OCI-LY3 (cell line): ENCODE data around the gene NFIA.

ENCODE experiments used
- H2AFZ ChIP-seq: fragments of 200-600, 300-600 bp; shearing (Covaris generic); 2 replicates; pipeline ENCODE4 v1.6.0; 2014; ENCODE audit warnings: antibody characterized with exemption, low read depth, low read length
- H3K27ac ChIP-seq: fragments of 200-600, 300-600 bp; sonication (generic); 2 replicates; pipeline ENCODE4 v1.5.1; 2014; ENCODE audit warnings: mild to moderate bottlenecking, low read length, moderate library complexity, mixed read lengths
- H3K27me3 ChIP-seq: fragments of 200-600, 300-600 bp; sonication (generic); 2 replicates; pipeline ENCODE4 v1.6.1; 2014; ENCODE audit warnings: low read depth, low read length, mixed read lengths
- H3K36me3 ChIP-seq: fragments of 200-600, 300-600 bp; sonication (generic); replicated peaks from 2 replicates; pipeline ENCODE3; 2014; ENCODE audit warnings: low read depth, low read length, mixed read lengths
- H3K4me1 ChIP-seq: fragments of 300-600, 200-600 bp; sonication (generic); 2 replicates; pipeline ENCODE4 v1.6.1; 2014; ENCODE audit warnings: low read length, mixed read lengths
- H3K4me2 ChIP-seq: fragments of 200-600, 300-600 bp; sonication (generic); 2 replicates; pipeline ENCODE4 v1.6.1; 2014; ENCODE audit warnings: low read length, mixed read lengths
- H3K4me3 ChIP-seq: fragments of 300-600, 200-600 bp; sonication (generic); 2 replicates; pipeline ENCODE4 v1.5.1; 2014; ENCODE audit warnings: antibody characterized with exemption, mild to moderate bottlenecking, low read length, moderate library complexity
- H3K79me2 ChIP-seq: fragments of 300-600, 200-600 bp; shearing (Covaris generic); 2 replicates; pipeline ENCODE4 v1.6.1; 2014; ENCODE audit warnings: mild to moderate bottlenecking, low read length, mixed read lengths
- H3K9ac ChIP-seq: fragments of 300-600, 200-600 bp; shearing (Covaris generic); 2 replicates; pipeline ENCODE4 v1.6.0; 2014; ENCODE audit warnings: mild to moderate bottlenecking, low read length, moderate library complexity
- H3K9me3 ChIP-seq: fragments of 200-600, 300-600 bp; shearing (Covaris generic); 2 replicates; pipeline ENCODE4 v1.6.1; 2014; ENCODE audit warnings: low read length, mixed read lengths; ENCODE audit not compliant: insufficient read depth
- H4K20me1 ChIP-seq: fragments of 200-600, 300-600 bp; sonication (generic); 2 replicates; pipeline ENCODE4 v1.6.1; 2016; ENCODE audit warnings: low read length, mixed read lengths; ENCODE audit not compliant: insufficient read depth
- CTCF ChIP-seq: fragments of 200-600, 300-600 bp; sonication (generic); IDR thresholded peaks from 2 replicates; pipeline ENCODE4 v1.5.1; 2014; ENCODE audit warnings: antibody characterized with exemption, low read length, low read depth
- EZH2phosphoT487 ChIP-seq: fragments of 200-600 bp; shearing (Covaris generic); IDR thresholded peaks from 2 replicates; pipeline ENCODE4 v1.6.1; 2018; ENCODE audit warnings: antibody characterized with exemption, mixed run types, low read depth

The NFIA gene

DNA sequence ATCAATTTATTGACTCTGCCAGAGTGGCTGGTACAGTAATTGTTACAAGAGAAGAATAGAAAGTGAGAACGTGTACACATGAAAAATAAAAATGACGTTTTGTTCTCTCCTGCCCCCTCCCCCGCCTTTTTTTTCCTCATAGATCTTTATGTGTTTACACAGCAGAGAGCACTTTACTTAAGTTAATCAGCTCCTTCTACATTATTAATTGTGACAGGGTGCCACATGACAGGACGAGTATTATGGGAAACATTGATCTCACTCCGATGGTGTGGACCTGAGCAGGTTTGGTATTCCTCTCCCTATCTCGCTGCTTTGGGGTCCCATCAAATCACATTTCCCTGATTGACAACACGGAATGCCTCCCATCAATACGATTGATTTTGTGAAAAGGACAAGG lies 356.9 kb downstream of the NFIA start:
- TF ChIP-seq CTCF = no peak
- TF ChIP-seq EZH2phosphoT487 = no peak
- no peak overlapping the region for H3K4me3 ChIP-seq
- no peak overlapping the region for H3K27ac ChIP-seq

GRCh38 chr1:61441723-61442262 lies 359.4 kb downstream of the NFIA start:
- Histone ChIP-seq H3K79me2 (no peaks in the 10 kb centered on the region), H3K27ac (no peak overlapping the region), H3K4me3 (no peak overlapping the region), H2AFZ (no peak overlapping the region), H3K27me3 (no peaks in the 10 kb centered on the region), H3K36me3 (no peaks in the 10 kb centered on the region), H4K20me1 (no peaks in the 10 kb centered on the region), H3K4me1 (no peaks in the 10 kb centered on the region), H3K4me2 (no peak overlapping the region), H3K9me3 (no peaks in the 10 kb centered on the region), H3K9ac (no peak overlapping the region)
- TF ChIP-seq CTCF = no peak
- TF ChIP-seq EZH2phosphoT487 = no peak

More for the DNA sequence above, 356.9 kb downstream of the NFIA start:
- no peak overlapping the region for H3K9ac ChIP-seq
- no peaks in the 10 kb centered on the region for H4K20me1 ChIP-seq
- H3K9me3 ChIP-seq = no peaks in the 10 kb centered on the region
- H3K79me2 ChIP-seq = no peaks in the 10 kb centered on the region
- H3K4me2 ChIP-seq = no peak overlapping the region
- peaks cover 1% of the 10 kb centered on the region for H3K27me3 ChIP-seq
- H2AFZ ChIP-seq = no peak overlapping the region
- no peaks in the 10 kb centered on the region for H3K4me1 ChIP-seq
- H3K36me3 ChIP-seq = no peaks in the 10 kb centered on the region

DNA sequence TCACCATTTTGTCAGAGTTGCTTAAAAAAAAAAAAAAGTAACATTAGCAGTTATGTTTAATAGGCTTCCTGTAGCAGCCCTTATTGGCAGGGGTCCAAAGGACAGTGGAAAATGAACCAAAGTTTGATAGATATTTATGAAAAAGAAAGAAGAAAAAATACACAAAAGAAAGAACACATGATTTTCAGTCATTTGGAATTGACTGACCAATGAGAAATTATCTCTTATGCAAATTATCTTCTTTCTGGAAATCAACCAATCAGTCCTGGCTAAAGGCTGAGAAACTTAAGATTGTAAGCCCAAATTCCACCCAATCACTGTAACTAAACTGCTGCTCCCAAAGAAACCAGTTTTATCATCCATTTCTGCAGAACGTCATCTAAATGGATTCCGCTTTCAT lies 360.2 kb downstream of the NFIA start:
- Histone ChIP-seq H3K27ac (no peak overlapping the region), H3K36me3 (no peaks in the 10 kb centered on the region), H3K9me3 (no peaks in the 10 kb centered on the region), H3K9ac (no peak overlapping the region), H3K4me2 (no peak overlapping the region), H3K4me3 (no peak overlapping the region), H4K20me1 (no peaks in the 10 kb centered on the region), H3K79me2 (no peaks in the 10 kb centered on the region), H3K4me1 (no peaks in the 10 kb centered on the region), H3K27me3 (no peaks in the 10 kb centered on the region), H2AFZ (no peak overlapping the region)
- no peak for TF ChIP-seq EZH2phosphoT487
- TF ChIP-seq CTCF = no peak

DNA sequence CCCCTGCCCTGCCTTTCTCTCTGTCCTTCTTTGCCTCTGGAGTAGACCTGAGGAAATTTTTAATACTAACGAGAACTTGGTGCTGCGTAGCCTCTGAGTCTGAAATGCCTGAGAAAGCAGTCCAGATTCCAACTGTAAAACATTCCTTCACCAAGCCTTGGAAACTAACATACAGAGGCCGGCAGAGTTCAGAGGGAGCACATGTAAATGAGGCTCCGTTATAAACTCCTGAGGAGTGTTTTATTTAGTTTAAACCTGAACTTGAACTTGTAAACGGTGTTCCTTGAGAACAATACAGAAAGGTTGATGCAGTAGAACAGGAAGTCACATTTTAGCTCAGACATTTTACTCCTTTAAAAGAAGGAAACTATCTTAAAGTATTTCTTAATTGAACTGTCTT lies 361.9 kb downstream of the NFIA start:
- no peak for TF ChIP-seq CTCF
- TF ChIP-seq EZH2phosphoT487 = no peak
- Histone ChIP-seq H3K4me1 (no peaks in the 10 kb centered on the region), H2AFZ (no peak overlapping the region), H3K36me3 (no peaks in the 10 kb centered on the region), H3K9ac (no peak overlapping the region), H3K27me3 (no peaks in the 10 kb centered on the region), H3K79me2 (no peaks in the 10 kb centered on the region), H3K27ac (no peak overlapping the region), H3K9me3 (no peaks in the 10 kb centered on the region), H4K20me1 (no peaks in the 10 kb centered on the region), H3K4me3 (no peak overlapping the region), H3K4me2 (no peak overlapping the region)
